GM12878 (cell line): ENCODE data around the gene FBXO17. TPM values are rescaled to one million over a fixed set of nuclear protein-coding genes. Genes with fewer than 3 reads are reported as not detected.
"Not testable (repeated sequence)": the region's sequence is repeated elsewhere in the genome, so short reads cannot be mapped to it uniquely, and the experiment has no call there.

Source experiments
- ATAC-seq: fragments of 200-7000 bp; cut with Tn5 transposase; 3 replicates; pipeline ENCODE4 v1.9.1; 2020; ENCODE audit warnings: mild to moderate bottlenecking, moderate library complexity
- BruUV-seq: library from RNA; stranded (reverse); fragments of 400-500 nt; replicated peaks from 2 replicates; lab custom pipeline; 2021; lab: Mats Ljungman, UMichigan
- CTCF ChIA-PET: fragments of 300-600 bp; sonication (Branson Sonifier 250); formaldehyde crosslinking; extraction: SDS; loops from one replicate; lab custom pipeline; 2021; ENCODE audit warnings: inconsistent platforms; lab: Yijun Ruan, JAX
- POLR2A ChIA-PET: fragments of 350-600 bp; formaldehyde crosslinking; extraction: SDS; loops from one replicate; lab custom pipeline; 2021; ENCODE audit warnings: inconsistent platforms; lab: Charles Lee
- RAD21 ChIA-PET: fragments of 300-600 bp; sonication (Branson Sonifier 250); formaldehyde crosslinking; loops from one replicate; lab custom pipeline; 2023; ENCODE audit warnings: antibody characterized with exemption; ENCODE audit not compliant: unreplicated experiment; lab: Charles Lee
- SMC1A ChIA-PET: fragments of 300-600 bp; sonication (Branson Sonifier 250); formaldehyde crosslinking; loops from one replicate; lab custom pipeline; 2023; ENCODE audit not compliant: unreplicated experiment, uncharacterized antibody; lab: Charles Lee
- DNase-seq: peaks from one replicate; pipeline ENCODE4 v3.0.0-alpha.2; 2011; ENCODE audit warnings: low read depth, low spot score
- FAIRE-seq: peaks from 3 replicates; lab custom pipeline; 2011; peaks lifted over from hg19 to GRCh38; lab: Jason Lieb, UNC
- H2AFZ ChIP-seq: 2 replicates; pipeline ENCODE4 v1.6.0; 2011; ENCODE audit warnings: low read depth, low read length, control low read depth; ENCODE audit not compliant: control insufficient read depth
- H3K27ac ChIP-seq: 2 replicates; pipeline ENCODE4 v1.5.1; 2011; ENCODE audit warnings: control low read depth; ENCODE audit not compliant: control insufficient read depth, insufficient read depth
- H3K27me3 ChIP-seq, 2 experiments: replicated peaks in 1 of 2; 2 replicates each; pipeline versions ENCODE4 v1.6.0 to v1.6.1; 2011; ENCODE audit warnings: low read length in 1 of 2; ENCODE audit not compliant: control insufficient read depth in 2 of 2, insufficient read depth in 2 of 2
- H3K36me3 ChIP-seq, 2 experiments: 2 replicates each; pipeline ENCODE4 v1.5.1; 2011; ENCODE audit warnings: low read length in 1 of 2; ENCODE audit not compliant: control insufficient read depth in 2 of 2, insufficient read depth in 2 of 2
- H3K4me1 ChIP-seq: 2 replicates; pipeline ENCODE4 v1.6.1; 2011; ENCODE audit warnings: mild to moderate bottlenecking, low read length, moderate library complexity, mixed read lengths; ENCODE audit not compliant: control insufficient read depth, insufficient read depth
- H3K4me2 ChIP-seq: 2 replicates; pipeline ENCODE4 v1.6.0; 2011; ENCODE audit warnings: control low read depth; ENCODE audit not compliant: control insufficient read depth, insufficient read depth
- H3K4me3 ChIP-seq: fragments of 200-600 bp; sonication (generic); 2 replicates; pipeline ENCODE4 v1.5.1; 2016
- H3K79me2 ChIP-seq: 2 replicates; pipeline ENCODE4 v1.6.0; 2011; ENCODE audit warnings: low read length; ENCODE audit not compliant: control insufficient read depth, insufficient read depth
- H3K9ac ChIP-seq: 2 replicates; pipeline ENCODE4 v1.8.0; 2011; ENCODE audit warnings: low read length, control low read depth, mixed read lengths; ENCODE audit not compliant: control insufficient read depth, insufficient read depth
- H3K9me3 ChIP-seq: replicated peaks from 3 replicates; pipeline ENCODE4 v1.5.1; 2011; ENCODE audit warnings: mild to moderate bottlenecking, low read length; ENCODE audit not compliant: control insufficient read depth, insufficient read depth
- H4K20me1 ChIP-seq: 2 replicates; pipeline ENCODE4 v1.6.0; 2011; ENCODE audit not compliant: control insufficient read depth, insufficient read depth
- HCFC1 ChIP-seq: fragments of 150-350 bp; IDR thresholded peaks from 2 replicates; pipeline ENCODE4 v1.6.1; 2014; ENCODE audit warnings: low read length
- LARP7 ChIP-seq: fragments of 450-650 bp; IDR thresholded peaks from 2 replicates; pipeline ENCODE4 v1.6.1; 2017; ENCODE audit warnings: mild to moderate bottlenecking
- POLR2A ChIP-seq: IDR thresholded peaks from 2 replicates; pipeline ENCODE4 v1.6.1; 2011; ENCODE audit warnings: low read depth, mild to moderate bottlenecking, low read length
- STAT1 ChIP-seq: fragments of 450-650 bp; conservative IDR thresholded peaks from 2 replicates; pipeline ENCODE4 v1.6.1; 2014; ENCODE audit warnings: antibody characterized with exemption, mild to moderate bottlenecking
- SUZ12 ChIP-seq: fragments of 200-600 bp; sonication (generic); IDR thresholded peaks from one replicate; pipeline ENCODE4 v1.6.1; 2018; ENCODE audit warnings: antibody characterized with exemption, mild to moderate bottlenecking; ENCODE audit not compliant: unreplicated experiment
- WGBS: methylation state at CpG from one replicate; pipeline ENCODE4 v1.1.6; 2016; ENCODE audit warnings: low lambda C conversion rate; ENCODE audit not compliant: insufficient replicate concordance, insufficient coverage; ENCODE audit errors: missing lambda C conversion rate; 5-methylcytosine and 5-hydroxymethylcytosine counted together
- in situ Hi-C: fragments of 300-500 bp; cut with MboI; formaldehyde crosslinking; loops from 9 replicates; pipeline ENCODE4 v1.14.3; 2018; ENCODE audit warnings: mixed read lengths
- intact Hi-C: fragments of 100-400 bp; cut with micrococcal nuclease; formaldehyde crosslinking; loops from one replicate; pipeline ENCODE4 v1.14.2; 2022; ENCODE audit not compliant: unreplicated experiment
- polyA plus RNA-seq, 11 experiments: library from polyadenylated mRNA; depleted of rRNA in 4 of 11; unstranded in 6 of 11; stranded (reverse) in 5 of 11; fragments of >200 nt; fragmentation: Nextera tagmentation in 4 of 11; fragmentation: Illumina TruSeq in 1 of 11; extraction: Ambion mirVana in 4 of 11; extraction: Trizol in 1 of 11; gene quantifications; 1 replicate in 1 of 11; 2 replicates in 10 of 11; pipeline versions ENCODE4 v1.2.1 to v1.2.3, GENCODE V29; 2011 to 2016; ENCODE audit warnings: inconsistent platforms in 2 of 11, missing spikeins in 2 of 11, low read depth in 1 of 11
- total RNA-seq, 4 experiments: library from RNA; depleted of rRNA in 3 of 4; stranded (reverse); fragments of >200 nt in 3 of 4; fragmentation: Illumina TruSeq in 1 of 4; extraction: Trizol in 1 of 4; gene quantifications; 2 replicates each; pipeline versions ENCODE4 v1.2.1 to v1.2.3, GENCODE V29; 2013 to 2021
- TF ChIP-seq, protein P1 (sequence below): fragments of 450-650 bp; IDR thresholded peaks from 2 replicates; pipeline ENCODE4 v1.6.1; 2014; ENCODE audit warnings: mild to moderate bottlenecking

FBXO17 gene
- total and polyA plus RNA-seq, 10 of the 15 experiments (the other 5 are each of a cell fraction or from before 2014, with no cell fraction given), result 2.2 to 11.1 (median 5.3) TPM

DNA sequence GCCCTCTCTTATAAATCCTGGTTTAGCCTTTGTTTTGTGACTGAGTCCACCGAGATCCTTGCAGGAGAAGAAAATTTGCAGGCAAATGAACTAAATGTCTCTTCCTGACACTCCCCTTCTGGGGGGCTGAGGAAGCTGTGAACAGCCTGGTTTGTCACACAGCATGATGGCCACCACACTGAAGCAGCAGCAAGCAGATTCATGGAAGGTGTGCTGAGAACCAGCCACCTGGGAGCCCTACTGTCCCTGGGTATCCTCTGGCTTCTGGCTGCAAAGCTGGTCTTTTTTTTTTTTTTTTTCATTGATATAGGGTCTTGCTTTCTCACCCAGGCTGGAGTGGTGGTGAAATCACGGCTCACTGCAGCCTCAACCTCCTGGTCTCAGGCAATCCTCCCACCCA lies 33.6 kb downstream of the FBXO17 start (continued):
- TF ChIP-seq STAT1, result no peak
- TF ChIP-seq POLR2A, result no peak
- TF ChIP-seq LARP7, result no peak
- TF ChIP-seq HCFC1, result no peak
- TF ChIP-seq, protein P1, sequence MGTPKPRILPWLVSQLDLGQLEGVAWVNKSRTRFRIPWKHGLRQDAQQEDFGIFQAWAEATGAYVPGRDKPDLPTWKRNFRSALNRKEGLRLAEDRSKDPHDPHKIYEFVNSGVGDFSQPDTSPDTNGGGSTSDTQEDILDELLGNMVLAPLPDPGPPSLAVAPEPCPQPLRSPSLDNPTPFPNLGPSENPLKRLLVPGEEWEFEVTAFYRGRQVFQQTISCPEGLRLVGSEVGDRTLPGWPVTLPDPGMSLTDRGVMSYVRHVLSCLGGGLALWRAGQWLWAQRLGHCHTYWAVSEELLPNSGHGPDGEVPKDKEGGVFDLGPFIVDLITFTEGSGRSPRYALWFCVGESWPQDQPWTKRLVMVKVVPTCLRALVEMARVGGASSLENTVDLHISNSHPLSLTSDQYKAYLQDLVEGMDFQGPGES, result no peak
- TF ChIP-seq SUZ12, result no peak

- not testable (repeated sequence) for BruUV-seq, FAIRE-seq, H3K27ac ChIP-seq
These were observed 34.1 kb downstream of the FBXO17 start for GRCh38 chr19:38941466-38941865.

More at GRCh38 chr19:38941466-38941865, 34.1 kb downstream of the FBXO17 start:
- H2AFZ ChIP-seq, H3K9me3 ChIP-seq, H3K4me3 ChIP-seq, H3K36me3 ChIP-seq, RAD21 ChIA-PET, H3K27me3 ChIP-seq, ATAC-seq, H3K4me2 ChIP-seq, SMC1A ChIA-PET, DNase-seq, H3K9ac ChIP-seq, intact Hi-C loops, H3K4me1 ChIP-seq, POLR2A ChIA-PET, H3K79me2 ChIP-seq, H4K20me1 ChIP-seq, in situ Hi-C loops: not testable (repeated sequence)
- WGBS, result 32% methylated on average over 5 of the region's 5 CpGs
- CTCF ChIA-PET, result interaction anchor here (0.9 to 1.3 kb wide), 2 partner anchors 9 to 11 kb away, joined by 3 to 4 read pairs; partner anchors contain the start of genes MRPS12 and SARS2
